Measurements from ENCODE around the gene BHLHE41.

The BHLHE41 gene

GRCh38 chr12:26134540-26134939 lies 9.7 kb upstream of the BHLHE41 start:
- no peak for DNase-seq (ENCODE audit: low spot score)

GRCh38 chr12:26133521-26133920 lies 8.7 kb upstream of the BHLHE41 start:
- no peak for DNase-seq (ENCODE audit: low spot score)

GRCh38 chr12:26132866-26133265 lies 8.0 kb upstream of the BHLHE41 start:
- DNase-seq (ENCODE audit: low spot score) = no peak

- DNase-seq (ENCODE audit: low spot score) = no peak
Observed at GRCh38 chr12:26131936-26132335, 7.1 kb upstream of the BHLHE41 start.

GRCh38 chr12:26130728-26131127 lies 5.9 kb upstream of the BHLHE41 start:
- DNase-seq (ENCODE audit: low spot score) = no peak

GRCh38 chr12:26128168-26128567 lies 3.3 kb upstream of the BHLHE41 start:
- DNase-seq (ENCODE audit: low spot score) = no peak

GRCh38 chr12:26127404-26127803 lies 2.6 kb upstream of the BHLHE41 start:
- no peak for DNase-seq (ENCODE audit: low spot score)

- peak; percentile 88 for DNase-seq (ENCODE audit: low spot score)
Observed at GRCh38 chr12:26126340-26127284, 1.8 kb upstream of the BHLHE41 start.

GRCh38 chr12:26125400-26126339 lies 833 bp upstream of the BHLHE41 start:
- peak; percentile 93 for DNase-seq (ENCODE audit: low spot score)

GRCh38 chr12:26123482-26123980 lies 1.3 kb downstream of the BHLHE41 start:
- DNase-seq (ENCODE audit: low spot score) = no peak

- no peak for DNase-seq (ENCODE audit: low spot score)
Observed at GRCh38 chr12:26122681-26123481, 2.0 kb downstream of the BHLHE41 start.

- no peak for DNase-seq (ENCODE audit: low spot score)
Observed at GRCh38 chr12:26122061-26122680, 2.7 kb downstream of the BHLHE41 start.

GRCh38 chr12:26121323-26122060 lies 3.3 kb downstream of the BHLHE41 start:
- DNase-seq (ENCODE audit: low spot score) = no peak

GRCh38 chr12:26120561-26121274 lies 4.1 kb downstream of the BHLHE41 start:
- no peak for DNase-seq (ENCODE audit: low spot score)

- peak; percentile 79 for DNase-seq (ENCODE audit: low spot score)
Observed at GRCh38 chr12:26119391-26119989, 5.3 kb downstream of the BHLHE41 start.

- DNase-seq (ENCODE audit: low spot score) = no peak
Observed at GRCh38 chr12:26118308-26118707, 6.5 kb downstream of the BHLHE41 start.

GRCh38 chr12:26116829-26117715 lies 7.8 kb downstream of the BHLHE41 start:
- no peak for DNase-seq (ENCODE audit: low spot score)

- no peak for DNase-seq (ENCODE audit: low spot score)
Observed at GRCh38 chr12:26114720-26115401, 10.0 kb downstream of the BHLHE41 start.

Data from LoVo (cell line).